Right ventricle myocardium superior (tissue), 1 donor: ENCODE results near the gene TASP1. TPM values are rescaled to one million over a fixed set of nuclear protein-coding genes. Genes with fewer than 3 reads are reported as not detected.

ENCODE experiments used
- ATAC-seq: fragments of 200-7000 bp; cut with Tn5 transposase; one replicate; pipeline ENCODE4 v1.9.1; 2020; ENCODE audit warnings: mild to moderate bottlenecking; ENCODE audit not compliant: poor library complexity
- DNase-seq: peaks from one replicate; pipeline ENCODE4 v3.0.0-alpha.2; 2020
- intact Hi-C: fragments of 100-400 bp; cut with DNase I; formaldehyde crosslinking; loops from one replicate; pipeline ENCODE4 v1.11.2; 2022
- total RNA-seq: library from RNA; stranded (reverse); fragmentation: NEBNext Ultra II Directional; extraction: Animal tissue kit (Norgen Biotek cat#: 25700); gene quantifications from one replicate; pipeline ENCODE4 v1.2.1, GENCODE V29; 2021
- donor health status: DM: no; HTN: yes; CAD: no; lungs with severe emphysema.

Gene TASP1
- total RNA-seq, 1 donor from 2014 or later, result 4.7 TPM

GRCh38 chr20:13424174-13424833 is 214.4 kb downstream of the TASP1 start:
- no peak for DNase-seq
- ATAC-seq, result no peak
- intact Hi-C loops, result no loop called here

GRCh38 chr20:13423472-13424173 is 215.1 kb downstream of the TASP1 start:
- intact Hi-C loops, result no loop called here
- ATAC-seq, result no peak

DNA sequence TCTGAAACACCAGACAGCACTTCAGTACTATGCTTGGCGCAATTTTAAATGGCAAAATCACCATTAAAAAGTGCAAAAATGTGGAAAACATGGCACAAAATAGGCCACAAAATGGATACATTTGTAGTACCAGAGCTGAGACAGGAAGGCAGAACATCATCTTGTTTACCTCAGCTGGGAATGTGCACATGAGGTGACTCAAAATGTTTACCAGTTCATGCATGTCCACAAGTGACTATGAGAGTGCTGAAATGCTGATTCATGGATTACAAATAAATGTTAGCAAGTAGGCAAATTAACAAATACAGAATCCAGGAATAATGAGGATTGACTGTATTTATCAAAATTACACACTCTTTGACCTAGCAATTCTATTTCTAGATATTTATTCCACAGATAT is 216.1 kb downstream of the TASP1 start:
- no peak for ATAC-seq

More at GRCh38 chr20:13423472-13424173, 215.1 kb downstream of the TASP1 start:
- no peak for DNase-seq

GRCh38 chr20:13420625-13421024 is 218.1 kb downstream of the TASP1 start:
- intact Hi-C loops, result no loop called here
- no peak for DNase-seq
- ATAC-seq, result no peak

More for the DNA sequence above, 216.1 kb downstream of the TASP1 start:
- intact Hi-C loops, result no loop called here
- no peak for DNase-seq

GRCh38 chr20:13419477-13419876 is 219.3 kb downstream of the TASP1 start:
- DNase-seq (no peak), ATAC-seq (no peak)
- intact Hi-C loops, result no loop called here

- intact Hi-C loops, result no loop called here
Observed at GRCh38 chr20:13418263-13419229, 220.2 kb downstream of the TASP1 start.

GRCh38 chr20:13416531-13416930 is 222.2 kb downstream of the TASP1 start:
- intact Hi-C loops, result no loop called here
- ATAC-seq, result no peak
- no peak for DNase-seq

More at GRCh38 chr20:13418263-13419229, 220.2 kb downstream of the TASP1 start:
- DNase-seq (no peak), ATAC-seq (no peak)

GRCh38 chr20:13412806-13413445 is 225.8 kb downstream of the TASP1 start:
- DNase-seq, result no peak
- intact Hi-C loops, result no loop called here
- no peak for ATAC-seq

DNA sequence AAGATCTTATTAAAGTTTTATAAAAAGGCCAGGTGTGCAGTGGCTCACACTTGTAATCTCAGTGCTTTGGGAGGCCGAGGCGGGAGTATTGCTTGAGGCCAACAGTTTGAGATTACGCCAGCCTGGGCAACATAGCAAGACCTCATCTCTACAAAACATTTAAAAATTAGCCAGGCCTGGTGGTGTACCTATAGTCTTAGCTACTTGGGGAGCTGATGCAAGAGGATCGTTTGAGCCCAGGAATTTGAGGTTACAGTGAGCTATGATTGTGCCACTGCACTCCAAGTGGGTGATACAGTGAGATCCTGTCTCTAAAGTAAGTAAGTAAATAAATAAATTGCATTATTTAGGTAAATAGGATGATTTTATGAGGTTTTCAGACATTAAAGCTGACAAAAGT is 234.4 kb downstream of the TASP1 start:
- DNase-seq, result no peak
- no peak for ATAC-seq
- intact Hi-C loops, result no loop called here

- no peak for DNase-seq
- intact Hi-C loops, result no loop called here
- ATAC-seq, result no peak
Observed at GRCh38 chr20:13403453-13403852, 235.3 kb downstream of the TASP1 start.

GRCh38 chr20:13402986-13403385 is 235.7 kb downstream of the TASP1 start:
- ATAC-seq (no peak), DNase-seq (no peak)
- intact Hi-C loops, result no loop called here

GRCh38 chr20:13402171-13402760 is 236.5 kb downstream of the TASP1 start:
- DNase-seq (no peak), ATAC-seq (no peak)
- intact Hi-C loops, result no loop called here

DNA sequence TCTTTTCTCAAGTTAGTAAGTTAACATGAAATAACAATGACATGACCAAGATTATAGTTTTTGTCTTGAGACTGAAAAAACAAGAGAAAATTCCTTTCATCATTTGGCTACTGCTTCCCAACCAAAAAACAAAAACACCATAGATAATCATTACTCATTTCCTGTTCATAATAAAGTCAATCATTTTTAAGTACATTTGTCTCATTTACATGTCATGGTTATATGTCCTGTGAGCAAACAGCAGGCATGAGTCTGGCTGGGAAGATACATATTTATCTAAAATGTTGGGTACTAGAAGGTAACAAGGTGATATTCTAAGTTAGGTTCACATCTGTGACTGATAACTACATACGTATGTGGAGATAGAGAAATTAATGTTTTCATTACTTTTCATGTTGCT is 237.1 kb downstream of the TASP1 start:
- ATAC-seq (no peak), DNase-seq (no peak)
- intact Hi-C loops, result no loop called here

GRCh38 chr20:13400453-13400852 is 238.3 kb downstream of the TASP1 start:
- DNase-seq, result no peak
- no peak for ATAC-seq
- intact Hi-C loops, result no loop called here

DNA sequence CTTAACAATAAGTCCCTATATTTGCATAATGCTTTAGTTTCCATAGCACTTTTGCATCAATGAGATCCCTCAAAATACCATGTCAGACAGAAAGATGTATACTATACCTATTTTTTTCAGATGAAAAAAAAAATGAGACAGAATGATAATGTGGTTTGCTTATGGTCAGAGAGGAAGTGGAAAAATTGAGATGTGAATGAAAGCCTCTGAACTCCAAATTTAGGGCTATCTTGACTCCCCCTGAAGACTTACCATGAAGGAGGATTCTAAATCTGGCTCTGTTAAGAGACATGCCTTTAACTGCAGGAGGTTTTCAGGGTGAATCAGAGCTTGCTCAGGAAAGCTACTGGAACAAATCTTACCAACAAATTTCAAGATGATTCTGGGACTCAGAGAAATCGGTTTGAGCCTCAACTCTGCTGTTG is 241.4 kb downstream of the TASP1 start:
- no peak for DNase-seq
- intact Hi-C loops, result no loop called here
- no peak for ATAC-seq

DNA sequence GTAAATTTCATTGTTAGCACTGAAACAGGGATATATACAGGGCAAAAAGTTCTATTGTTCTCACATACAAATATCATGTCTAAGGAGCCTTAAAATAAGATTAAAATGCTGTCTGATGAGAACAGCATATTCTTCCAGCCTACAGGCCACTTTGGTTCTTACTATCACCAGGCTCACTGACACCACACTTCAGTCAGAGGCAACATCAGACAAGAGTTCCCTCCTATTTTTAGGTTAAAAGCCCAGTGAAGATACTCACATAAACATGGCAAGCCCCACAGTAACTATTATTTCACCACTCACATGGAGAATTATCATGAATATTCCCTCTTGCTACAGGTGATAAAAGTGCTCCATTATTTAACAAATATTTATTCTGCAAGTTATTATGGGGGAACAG is 241.9 kb downstream of the TASP1 start:
- ATAC-seq, result no peak
- DNase-seq, result no peak
- intact Hi-C loops, result no loop called here

- intact Hi-C loops, result no loop called here
- no peak for ATAC-seq
- DNase-seq, result no peak
Observed at GRCh38 chr20:13396022-13396421, 242.7 kb downstream of the TASP1 start.

DNA sequence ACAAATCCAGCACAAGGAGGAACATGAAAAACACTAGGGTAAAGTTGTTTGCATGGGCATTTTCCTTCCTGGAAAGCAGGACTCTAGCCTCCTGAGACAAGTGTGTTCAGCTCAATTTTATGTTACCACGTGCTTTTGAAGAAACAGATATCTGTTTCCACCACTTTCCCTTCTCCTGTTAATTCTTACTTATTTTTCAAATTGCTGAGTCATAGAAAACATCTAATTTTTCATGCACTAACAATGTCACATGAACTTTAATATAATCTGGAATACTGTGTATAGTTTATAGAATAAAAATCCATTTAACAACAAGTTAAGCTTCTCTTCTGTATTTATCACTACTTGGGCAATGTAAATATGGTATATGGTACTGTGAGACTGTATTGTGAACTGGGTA is 243.5 kb downstream of the TASP1 start:
- ATAC-seq, result no peak
- intact Hi-C loops, result no loop called here
- no peak for DNase-seq

GRCh38 chr20:13392391-13392790 is 246.3 kb downstream of the TASP1 start:
- DNase-seq (no peak), ATAC-seq (no peak)
- intact Hi-C loops, result no loop called here
